NB4 (cell line): ENCODE measurements around the gene TSPAN12.

ENCODE experiments used
- DNase-seq: peaks from one replicate; pipeline ENCODE4 v3.0.0; 2010; ENCODE audit warnings: low read depth
- H3K4me3 ChIP-seq: one replicate; pipeline ENCODE4 v1.5.1; 2011; ENCODE audit warnings: mild to moderate bottlenecking, low read depth, low read length, moderate library complexity
- MYC ChIP-seq: IDR thresholded peaks from 2 replicates; pipeline ENCODE4 v1.6.1; 2011; ENCODE audit warnings: low read depth, low read length
- POLR2A ChIP-seq: IDR thresholded peaks from 2 replicates; pipeline ENCODE4 v1.6.1; 2011; ENCODE audit warnings: mild to moderate bottlenecking; ENCODE audit not compliant: insufficient read length; ENCODE audit errors: extremely low read depth
- TF ChIP-seq, protein P1 (sequence below): IDR thresholded peaks from one replicate; pipeline ENCODE4 v1.5.1; 2012; ENCODE audit warnings: low read depth, low read length
- TF ChIP-seq, protein P2 (sequence below): IDR thresholded peaks from 2 replicates; pipeline ENCODE4 v1.6.1; 2011; ENCODE audit warnings: low read depth, low read length

The TSPAN12 gene

DNA sequence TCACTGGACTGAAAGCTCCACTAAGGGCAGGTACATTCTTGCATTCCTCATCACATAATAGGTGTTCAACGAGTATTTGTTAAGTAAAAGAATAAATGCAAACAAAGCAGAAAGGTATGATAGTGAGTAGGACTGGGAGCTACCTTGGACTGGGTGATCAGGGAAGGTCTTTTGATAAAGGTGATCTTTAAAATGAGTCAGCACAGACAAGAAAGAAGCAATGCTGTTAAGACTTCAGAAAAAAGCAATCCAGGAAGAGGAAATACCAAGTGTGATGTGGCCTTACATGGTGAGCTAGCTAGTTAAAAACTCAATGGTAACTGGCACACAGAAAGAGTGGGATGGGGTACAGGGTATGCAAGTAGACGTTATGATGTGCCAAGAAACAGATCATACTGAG lies 40.1 kb downstream of the TSPAN12 start:
- H3K4me3 ChIP-seq, result no peak overlapping the region
- TF ChIP-seq MYC (no peak), POLR2A (no peak)
- TF ChIP-seq, protein P1, sequence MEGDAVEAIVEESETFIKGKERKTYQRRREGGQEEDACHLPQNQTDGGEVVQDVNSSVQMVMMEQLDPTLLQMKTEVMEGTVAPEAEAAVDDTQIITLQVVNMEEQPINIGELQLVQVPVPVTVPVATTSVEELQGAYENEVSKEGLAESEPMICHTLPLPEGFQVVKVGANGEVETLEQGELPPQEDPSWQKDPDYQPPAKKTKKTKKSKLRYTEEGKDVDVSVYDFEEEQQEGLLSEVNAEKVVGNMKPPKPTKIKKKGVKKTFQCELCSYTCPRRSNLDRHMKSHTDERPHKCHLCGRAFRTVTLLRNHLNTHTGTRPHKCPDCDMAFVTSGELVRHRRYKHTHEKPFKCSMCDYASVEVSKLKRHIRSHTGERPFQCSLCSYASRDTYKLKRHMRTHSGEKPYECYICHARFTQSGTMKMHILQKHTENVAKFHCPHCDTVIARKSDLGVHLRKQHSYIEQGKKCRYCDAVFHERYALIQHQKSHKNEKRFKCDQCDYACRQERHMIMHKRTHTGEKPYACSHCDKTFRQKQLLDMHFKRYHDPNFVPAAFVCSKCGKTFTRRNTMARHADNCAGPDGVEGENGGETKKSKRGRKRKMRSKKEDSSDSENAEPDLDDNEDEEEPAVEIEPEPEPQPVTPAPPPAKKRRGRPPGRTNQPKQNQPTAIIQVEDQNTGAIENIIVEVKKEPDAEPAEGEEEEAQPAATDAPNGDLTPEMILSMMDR, result no peak
- TF ChIP-seq, protein P2, sequence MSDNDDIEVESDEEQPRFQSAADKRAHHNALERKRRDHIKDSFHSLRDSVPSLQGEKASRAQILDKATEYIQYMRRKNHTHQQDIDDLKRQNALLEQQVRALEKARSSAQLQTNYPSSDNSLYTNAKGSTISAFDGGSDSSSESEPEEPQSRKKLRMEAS, result no peak
- no peak for DNase-seq

DNA sequence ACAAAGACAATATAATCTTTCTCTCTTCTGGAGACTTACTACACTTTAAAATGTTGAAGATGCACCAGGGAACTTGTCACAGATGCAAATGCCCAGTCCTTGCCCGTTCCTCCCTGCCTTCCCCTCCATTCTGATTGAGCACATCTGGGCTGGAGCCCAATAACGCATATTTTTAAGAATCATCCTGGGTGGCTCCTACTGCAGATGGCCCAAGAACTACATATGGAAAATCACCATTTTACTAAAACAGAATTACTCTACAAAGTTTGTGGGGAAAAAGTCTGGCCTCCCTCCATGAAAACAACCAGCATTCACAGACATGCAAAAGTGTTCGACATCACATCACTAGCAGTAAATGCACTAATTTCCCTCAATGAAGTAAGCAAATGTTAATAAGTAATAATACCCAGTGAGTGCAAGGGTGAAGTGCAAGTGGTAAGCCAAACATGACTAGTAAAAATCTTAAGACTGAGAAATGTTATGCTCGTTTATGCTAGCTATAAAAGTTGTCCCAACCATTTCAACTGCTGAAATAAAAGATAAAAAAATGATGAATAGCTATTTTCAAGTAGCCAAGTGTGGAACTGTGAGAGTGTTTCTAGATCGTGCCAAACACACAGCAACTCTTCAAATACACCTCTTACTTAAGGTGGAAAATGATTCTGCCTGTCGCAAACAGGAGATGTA lies 43.5 kb downstream of the TSPAN12 start:
- TF ChIP-seq POLR2A (no peak), MYC (no peak)
- TF ChIP-seq, protein P2, result no peak
- no peak for DNase-seq
- H3K4me3 ChIP-seq, result no peak overlapping the region

GRCh38 chr7:120813546-120814252 lies 44.2 kb downstream of the TSPAN12 start:
- no peak for TF ChIP-seq MYC
- H3K4me3 ChIP-seq, result no peak overlapping the region
- DNase-seq, result no peak

DNA sequence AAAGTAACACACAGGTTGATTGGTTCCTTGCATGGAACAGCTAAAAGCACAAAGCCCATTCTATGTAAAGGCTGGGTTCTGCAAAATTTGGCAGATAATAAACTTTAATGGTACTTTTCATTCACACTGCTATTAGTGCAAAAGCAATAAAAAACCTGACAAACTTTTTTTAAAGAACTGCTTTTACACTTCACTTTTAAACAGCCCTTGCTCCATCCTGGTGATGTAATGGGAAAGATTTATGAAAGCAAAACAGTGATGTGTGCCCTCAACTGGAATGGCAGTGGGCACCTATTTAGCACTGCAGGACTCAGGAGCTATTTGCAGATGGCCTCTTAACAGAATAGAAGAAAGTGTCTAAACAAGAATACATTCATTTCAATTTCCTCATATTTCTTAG lies 44.9 kb downstream of the TSPAN12 start:
- TF ChIP-seq MYC (no peak), POLR2A (no peak)
- TF ChIP-seq, protein P2, result no peak
- TF ChIP-seq, protein P1, result no peak
- H3K4me3 ChIP-seq, result no peak overlapping the region
- no peak for DNase-seq

GRCh38 chr7:120809260-120809659 lies 48.7 kb downstream of the TSPAN12 start:
- no peak for DNase-seq
- no peak overlapping the region for H3K4me3 ChIP-seq
- TF ChIP-seq MYC, result no peak
- TF ChIP-seq, protein P2, result no peak
- no peak for TF ChIP-seq POLR2A
- TF ChIP-seq, protein P1, result no peak

- TF ChIP-seq, protein P1, result no peak
- TF ChIP-seq POLR2A (no peak), MYC (no peak)
- TF ChIP-seq, protein P2, result no peak
- DNase-seq, result no peak
- no peak overlapping the region for H3K4me3 ChIP-seq
Observed at GRCh38 chr7:120807390-120807789, 50.6 kb downstream of the TSPAN12 start.
